Caco-2 (cell line): ENCODE results near the gene IRX3. TPM values are rescaled to one million over a fixed set of nuclear protein-coding genes. Genes with fewer than 3 reads are reported as not detected.

Experiments used
- BruUV-seq: library from RNA; stranded (reverse); fragments of 400-500 nt; replicated peaks from 2 replicates; lab custom pipeline; 2021; lab: Mats Ljungman, UMichigan
- CTCF ChIA-PET: fragments of 300-600 bp; sonication (Branson Sonifier 250); formaldehyde crosslinking; loops from one replicate; lab custom pipeline; 2022; ENCODE audit warnings: antibody characterized with exemption; lab: Charles Lee
- POLR2A ChIA-PET: fragments of 300-600 bp; sonication (Branson Sonifier 250); formaldehyde crosslinking; loops from one replicate; lab custom pipeline; 2022; ENCODE audit warnings: antibody characterized with exemption; lab: Charles Lee
- DNase-seq, 2 experiments: peaks; one replicate each; pipeline versions ENCODE4 v3.0.0 to v3.0.0-alpha.2; 2020 to 2022
- H3K27me3 ChIP-seq: replicated peaks from 2 replicates; pipeline ENCODE4 v1.6.0; 2011; ENCODE audit warnings: low read length; ENCODE audit not compliant: control insufficient read depth, insufficient read depth
- H3K36me3 ChIP-seq: 2 replicates; pipeline ENCODE4 v1.5.1; 2011; ENCODE audit warnings: low read length; ENCODE audit not compliant: control insufficient read depth, insufficient read depth
- H3K4me1 ChIP-seq: fragments of 250-450 bp; sonication (Bioruptor Pico); 2 replicates; pipeline ENCODE4 v1.5.1; 2020; ENCODE audit warnings: mild to moderate bottlenecking
- H3K4me3 ChIP-seq: 2 replicates; pipeline ENCODE4 v1.5.1; 2011; ENCODE audit warnings: low read depth, mild to moderate bottlenecking, control low read depth, low read length
- H3K9me3 ChIP-seq: fragments of 250-450 bp; sonication (Bioruptor Pico); 2 replicates; pipeline ENCODE4 v1.5.1; 2020; ENCODE audit warnings: mild to moderate bottlenecking, moderate library complexity
- H3K27ac Mint-ChIP-seq: one replicate; pipeline ENCODE4 v1.8.0; 2022; ENCODE audit warnings: mixed read lengths; ENCODE audit not compliant: unreplicated experiment
- H3K27me3 Mint-ChIP-seq: one replicate; pipeline ENCODE4 v1.8.0; 2022; ENCODE audit warnings: mixed read lengths; ENCODE audit not compliant: insufficient read depth, unreplicated experiment
- H3K36me3 Mint-ChIP-seq: one replicate; pipeline ENCODE4 v1.8.0; 2022; ENCODE audit warnings: mild to moderate bottlenecking, mixed read lengths; ENCODE audit not compliant: insufficient read depth, unreplicated experiment
- H3K4me1 Mint-ChIP-seq: one replicate; pipeline ENCODE4 v1.8.0; 2022; ENCODE audit warnings: low read depth, mixed read lengths; ENCODE audit not compliant: unreplicated experiment
- H3K4me3 Mint-ChIP-seq: one replicate; pipeline ENCODE4 v1.8.0; 2022; ENCODE audit warnings: mild to moderate bottlenecking, moderate library complexity, mixed read lengths; ENCODE audit not compliant: unreplicated experiment
- H3K9me3 Mint-ChIP-seq: one replicate; pipeline ENCODE4 v1.8.0; 2022; ENCODE audit warnings: mixed read lengths; ENCODE audit not compliant: unreplicated experiment
- CTCF ChIP-seq, 2 experiments: fragments of 200-600 bp in 1 of 2; IDR thresholded peaks; 1 replicate in 1 of 2; 2 replicates in 1 of 2; pipeline versions ENCODE4 v1.5.1 to v1.8.0; 2011 to 2022; ENCODE audit warnings: antibody characterized with exemption in 1 of 2, control low read depth in 1 of 2, inconsistent platforms in 1 of 2, low read depth in 1 of 2, low read length in 1 of 2, mild to moderate bottlenecking in 1 of 2, moderate library complexity in 1 of 2; ENCODE audit not compliant: insufficient read depth in 1 of 2, severe bottlenecking in 1 of 2, unreplicated experiment in 1 of 2
- intact Hi-C: fragments of 100-400 bp; cut with micrococcal nuclease; formaldehyde crosslinking; loops from one replicate; pipeline ENCODE4 v1.10.0; 2022; ENCODE audit not compliant: unreplicated experiment
- total RNA-seq: library from RNA; stranded (reverse); gene quantifications from 2 replicates; pipeline ENCODE4 v1.2.3, GENCODE V29; 2022

Gene IRX3
- total RNA-seq, 1 experiment from 2014 or later: 73.3 TPM

GRCh38 chr16:54284319-54284930, 2.2 kb downstream of the IRX3 start:
- H3K27me3 Mint-ChIP-seq: no peaks in the 10 kb centered on the region

DNA sequence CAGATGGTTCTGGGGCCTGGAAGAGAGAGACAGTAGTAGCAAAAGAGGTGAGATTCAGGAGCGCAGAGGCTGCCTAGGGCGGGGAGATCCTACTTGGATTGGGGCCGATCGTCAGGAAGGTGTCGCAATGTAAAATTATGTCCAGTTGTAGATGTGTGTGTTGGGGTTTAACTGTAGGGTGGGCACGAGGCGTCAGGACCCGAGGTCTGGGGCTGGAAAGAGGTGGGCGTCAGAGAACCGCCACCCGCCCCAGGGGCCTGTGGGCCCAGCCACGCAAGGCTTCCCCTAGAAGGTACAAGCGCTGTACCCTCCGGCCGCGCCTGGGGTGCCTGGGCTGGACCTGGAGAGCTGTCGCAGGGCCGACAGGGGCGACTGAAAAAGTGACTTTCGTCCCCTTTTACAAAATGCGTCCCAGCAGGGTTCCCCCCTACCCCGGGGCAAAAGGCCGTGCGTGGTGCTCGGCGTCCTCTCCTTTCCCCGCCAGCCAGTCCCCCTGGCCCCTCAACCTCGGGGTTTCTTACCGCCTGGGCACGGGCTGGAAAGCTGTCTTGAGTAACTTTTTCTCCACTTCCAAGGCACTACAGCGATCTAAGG, 2.8 kb downstream of the IRX3 start:
- Mint-ChIP-seq H3K4me3 (peak overlapping the region; percentile 85), H3K27ac (peak overlapping the region; percentile 58), H3K4me1 (peaks cover 7% of the 10 kb centered on the region), H3K27me3 (no peaks in the 10 kb centered on the region), H3K36me3 (peaks cover 68% of the 10 kb centered on the region), H3K9me3 (no peaks in the 10 kb centered on the region)
- ChIA-PET POLR2A (no interaction called here), CTCF (no interaction called here)
- no peaks in the 10 kb centered on the region for H3K27me3 ChIP-seq
- H3K4me3 ChIP-seq: peak overlapping the region; percentile 83
- no peak for TF ChIP-seq CTCF (IDR thresholded peaks at IDR 0.05; ENCODE audit: insufficient read depth in 1 of 2, low read depth in 1 of 2, low read length in 1 of 2, severe bottlenecking in 1 of 2, unreplicated experiment in 1 of 2)
- intact Hi-C loops: loop anchor here (2.0 to 10.0 kb wide), 5 partner anchors 107 to 971 kb away; no protein-coding TSS in a partner anchor
- H3K36me3 ChIP-seq: no peaks in the 10 kb centered on the region
- DNase-seq: peak in 1 of 2 experiments; percentile 26
- H3K9me3 ChIP-seq: no peaks in the 10 kb centered on the region
- no TSS peak for BruUV-seq
- H3K4me1 ChIP-seq: 0 out of 2 replicates have a peak, but pooled peaks cover 5% of the 10 kb centered on the region

More at GRCh38 chr16:54284319-54284930, 2.2 kb downstream of the IRX3 start:
- peaks cover 7% of the 10 kb centered on the region for H3K4me1 Mint-ChIP-seq
- intact Hi-C loops: loop anchor here (2.0 to 10.0 kb wide), 5 partner anchors 108 to 970 kb away; no protein-coding TSS in a partner anchor
- peak overlapping the region; percentile 79 for H3K27ac Mint-ChIP-seq
- Histone ChIP-seq H3K4me3 (peak overlapping the region; percentile 83), H3K4me1 (0 out of 2 replicates have a peak, but pooled peaks cover 5% of the 10 kb centered on the region), H3K27me3 (no peaks in the 10 kb centered on the region), H3K36me3 (no peaks in the 10 kb centered on the region), H3K9me3 (no peaks in the 10 kb centered on the region)
- DNase-seq: peak; percentile 46 to 71
- peak overlapping the region; percentile 85 for H3K4me3 Mint-ChIP-seq
- peak in 1 of 2 experiments; percentile 8 for TF ChIP-seq CTCF (IDR thresholded peaks at IDR 0.05; ENCODE audit: insufficient read depth in 1 of 2, low read depth in 1 of 2, low read length in 1 of 2, severe bottlenecking in 1 of 2, unreplicated experiment in 1 of 2)
- CTCF ChIA-PET: interaction anchor here (0.7 to 1.1 kb wide), 2 partner anchors 144 to 644 kb away, joined by 3 to 5 read pairs; no protein-coding TSS in a partner anchor
- POLR2A ChIA-PET: interaction anchor here (0.6 kb wide), 1 partner anchor 1089 kb away, joined by 6 read pairs; no protein-coding TSS in a partner anchor
- no peaks in the 10 kb centered on the region for H3K9me3 Mint-ChIP-seq
- peaks cover 68% of the 10 kb centered on the region for H3K36me3 Mint-ChIP-seq
- BruUV-seq: no TSS peak
